Liver (tissue), 3 donors: ENCODE results near the gene BLACAT1.

Source experiments
- CTCF ChIP-seq: fragments of 150-350 bp; IDR thresholded peaks from 2 replicates; pipeline ENCODE4 v1.5.1; 2017; ENCODE audit warnings: improper control_type of control experiment, low read depth, low read length; ENCODE audit not compliant: missing input control
- TAF1 ChIP-seq: conservative IDR thresholded peaks from 2 replicates; pipeline ENCODE4 v1.6.1; 2016; ENCODE audit warnings: antibody characterized with exemption, mild to moderate bottlenecking
- TF ChIP-seq, protein P1 (sequence below): IDR thresholded peaks from 2 replicates; pipeline ENCODE4 v1.6.1; 2016; ENCODE audit warnings: antibody characterized with exemption
- donor health status: healthy.
- donor health status: healthy.

DNA sequence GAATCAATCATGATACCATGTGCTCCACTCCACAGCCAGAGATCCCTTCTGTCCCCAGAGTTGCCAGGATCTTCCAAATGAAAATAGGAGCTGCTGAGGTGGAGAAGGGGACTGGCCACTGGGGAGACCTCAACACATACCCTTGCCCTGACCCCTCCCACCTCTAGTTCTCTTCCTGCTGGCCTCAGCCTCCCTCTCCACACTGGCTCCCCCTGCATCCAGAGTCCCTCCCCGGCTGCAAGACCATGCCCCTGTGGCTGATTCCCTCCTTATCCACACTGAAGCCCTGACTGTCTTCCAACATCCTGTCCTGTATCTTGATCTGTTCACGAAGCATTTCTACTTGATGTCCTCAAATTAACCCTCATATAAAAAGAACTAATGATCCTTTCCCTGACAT, 27.5 kb upstream of the BLACAT1 start:
- TF ChIP-seq TAF1: no peak
- TF ChIP-seq CTCF: no peak
- TF ChIP-seq, protein P1, sequence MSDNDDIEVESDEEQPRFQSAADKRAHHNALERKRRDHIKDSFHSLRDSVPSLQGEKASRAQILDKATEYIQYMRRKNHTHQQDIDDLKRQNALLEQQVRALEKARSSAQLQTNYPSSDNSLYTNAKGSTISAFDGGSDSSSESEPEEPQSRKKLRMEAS: no peak
